Mesendoderm (in vitro differentiated cells): ENCODE measurements around the gene MUC5B.

Experiments used
- DNase-seq: peaks from one replicate; pipeline ENCODE4 v3.0.0; 2013
- H2AK5ac ChIP-seq: 2 replicates; pipeline ENCODE4 v1.6.1; 2013; ENCODE audit warnings: low read length, inconsistent platforms
- H2BK120ac ChIP-seq: 2 replicates; pipeline ENCODE4 v1.6.1; 2013; ENCODE audit warnings: low read depth, mild to moderate bottlenecking, low read length, moderate library complexity, mixed read lengths
- H2BK15ac ChIP-seq: replicated peaks from 2 replicates; pipeline ENCODE4 v1.6.1; 2013; ENCODE audit warnings: low read depth, mild to moderate bottlenecking, moderate library complexity
- H2BK5ac ChIP-seq: 2 replicates; pipeline ENCODE4 v1.6.1; 2013; ENCODE audit warnings: low read length, inconsistent platforms
- H3K18ac ChIP-seq: 2 replicates; pipeline ENCODE4 v1.6.1; 2013; ENCODE audit warnings: mild to moderate bottlenecking, low read length, mixed read lengths
- H3K23ac ChIP-seq: one replicate; pipeline ENCODE4 v1.6.1; 2013; ENCODE audit warnings: low read length
- H3K27ac ChIP-seq: 2 replicates; pipeline ENCODE4 v1.5.1; 2013; ENCODE audit warnings: low read depth, mild to moderate bottlenecking, inconsistent platforms, low read length, moderate library complexity
- H3K27me3 ChIP-seq: 2 replicates; pipeline ENCODE4 v1.6.1; 2013; ENCODE audit warnings: low read length, control low read depth, mild to moderate bottlenecking, inconsistent platforms; ENCODE audit not compliant: insufficient read depth, poor library complexity
- H3K36me3 ChIP-seq: 2 replicates; pipeline ENCODE4 v1.6.1; 2013; ENCODE audit warnings: low read length, inconsistent platforms; ENCODE audit not compliant: control insufficient read depth, insufficient read depth
- H3K4ac ChIP-seq: one replicate; pipeline ENCODE4 v1.6.1; 2013; ENCODE audit warnings: low read depth, mild to moderate bottlenecking, low read length, moderate library complexity
- H3K4me1 ChIP-seq: 2 replicates; pipeline ENCODE4 v1.6.1; 2013; ENCODE audit warnings: low read depth, low read length, inconsistent platforms; ENCODE audit not compliant: control insufficient read depth
- H3K4me2 ChIP-seq: 2 replicates; pipeline ENCODE4 v1.6.1; 2013; ENCODE audit warnings: low read length
- H3K4me3 ChIP-seq: 2 replicates; pipeline ENCODE4 v1.5.1; 2013; ENCODE audit warnings: mild to moderate bottlenecking, low read length
- H3K56ac ChIP-seq: one replicate; pipeline ENCODE4 v1.6.1; 2013; ENCODE audit warnings: low read length
- H3K79me1 ChIP-seq: 2 replicates; pipeline ENCODE4 v1.6.1; 2013; ENCODE audit warnings: low read length, inconsistent platforms
- H3K79me2 ChIP-seq: 2 replicates; pipeline ENCODE4 v1.6.1; 2013; ENCODE audit warnings: mild to moderate bottlenecking, low read length; ENCODE audit not compliant: control insufficient read depth, insufficient read depth
- H3K9ac ChIP-seq: 2 replicates; pipeline ENCODE4 v1.6.1; 2013; ENCODE audit warnings: low read length, inconsistent platforms
- H4K5ac ChIP-seq: one replicate; pipeline ENCODE4 v1.6.1; 2013; ENCODE audit warnings: low read length
- H4K8ac ChIP-seq: one replicate; pipeline ENCODE4 v1.6.1; 2013; ENCODE audit warnings: low read depth, mild to moderate bottlenecking, control low read depth, low read length, moderate library complexity
- WGBS: extraction: QIAGEN DNeasy Blood & Tissue Kit; methylation state at CpG from one replicate; pipeline ENCODE4 v1.1.7; 2013; ENCODE audit warnings: low lambda C conversion rate, missing lambda C conversion rate; ENCODE audit not compliant: insufficient coverage; ENCODE audit errors: extremely low coverage; 5-methylcytosine and 5-hydroxymethylcytosine counted together

The MUC5B gene

GRCh38 chr11:1259076-1259461, 36.2 kb downstream of the MUC5B start:
- H3K79me1 ChIP-seq: no peaks in the 10 kb centered on the region
- H3K27ac ChIP-seq: no peak overlapping the region
- H4K5ac ChIP-seq: no peak overlapping the region
- H2BK120ac ChIP-seq: no peak overlapping the region
- no peak overlapping the region for H3K56ac ChIP-seq
- no peaks in the 10 kb centered on the region for H3K27me3 ChIP-seq
- no peak overlapping the region for H4K8ac ChIP-seq
- H2BK15ac ChIP-seq: no peak overlapping the region
- no CpG with 5 or more reads among the region's 7 CpGs for WGBS
- H3K4me3 ChIP-seq: no peak overlapping the region
- H3K9ac ChIP-seq: no peak overlapping the region
- H3K23ac ChIP-seq: no peak overlapping the region
- no peak overlapping the region for H3K4me2 ChIP-seq
- H3K4ac ChIP-seq: no peak overlapping the region
- no peak overlapping the region for H2AK5ac ChIP-seq
- H3K36me3 ChIP-seq: no peaks in the 10 kb centered on the region
- H3K4me1 ChIP-seq: no peaks in the 10 kb centered on the region
- no peaks in the 10 kb centered on the region for H3K79me2 ChIP-seq
- H3K18ac ChIP-seq: no peak overlapping the region
- no peak for DNase-seq
- H2BK5ac ChIP-seq: no peak overlapping the region

GRCh38 chr11:1259561-1259960, 36.7 kb downstream of the MUC5B start:
- WGBS: no CpG with 5 or more reads among the region's 9 CpGs
- Histone ChIP-seq H3K79me2 (no peaks in the 10 kb centered on the region), H4K8ac (no peak overlapping the region), H2BK5ac (no peak overlapping the region), H3K4me3 (no peak overlapping the region), H3K4me1 (no peaks in the 10 kb centered on the region), H3K27ac (no peak overlapping the region), H2AK5ac (no peak overlapping the region), H2BK120ac (no peak overlapping the region), H3K56ac (no peak overlapping the region), H4K5ac (no peak overlapping the region), H3K4me2 (no peak overlapping the region), H3K18ac (no peak overlapping the region), H3K79me1 (no peaks in the 10 kb centered on the region), H3K36me3 (no peaks in the 10 kb centered on the region), H3K27me3 (no peaks in the 10 kb centered on the region), H3K23ac (no peak overlapping the region), H3K4ac (no peak overlapping the region), H2BK15ac (no peak overlapping the region), H3K9ac (no peak overlapping the region)
- no peak for DNase-seq

GRCh38 chr11:1260023-1260501, 37.2 kb downstream of the MUC5B start:
- Histone ChIP-seq H3K36me3 (no peaks in the 10 kb centered on the region), H3K4ac (no peak overlapping the region), H3K79me2 (no peaks in the 10 kb centered on the region), H2BK15ac (no peak overlapping the region), H3K27ac (no peak overlapping the region), H3K18ac (no peak overlapping the region), H4K5ac (no peak overlapping the region), H4K8ac (no peak overlapping the region), H3K79me1 (no peaks in the 10 kb centered on the region), H2BK5ac (no peak overlapping the region), H3K4me1 (no peaks in the 10 kb centered on the region), H3K56ac (no peak overlapping the region), H3K4me2 (no peak overlapping the region), H3K23ac (no peak overlapping the region), H3K4me3 (no peak overlapping the region), H3K9ac (no peak overlapping the region), H2BK120ac (no peak overlapping the region), H2AK5ac (no peak overlapping the region), H3K27me3 (no peaks in the 10 kb centered on the region)
- peak; percentile 22 for DNase-seq
- no CpG with 5 or more reads among the region's 10 CpGs for WGBS

- H3K9ac ChIP-seq: no peak overlapping the region
- no peak overlapping the region for H3K27ac ChIP-seq
- no peak overlapping the region for H3K4me3 ChIP-seq
- H3K4ac ChIP-seq: no peak overlapping the region
- no peak overlapping the region for H2BK120ac ChIP-seq
- no peaks in the 10 kb centered on the region for H3K79me2 ChIP-seq
- no peak overlapping the region for H3K23ac ChIP-seq
- no peaks in the 10 kb centered on the region for H3K79me1 ChIP-seq
- no peak overlapping the region for H3K56ac ChIP-seq
- H3K4me1 ChIP-seq: no peaks in the 10 kb centered on the region
- H3K27me3 ChIP-seq: no peaks in the 10 kb centered on the region
- no peak overlapping the region for H3K18ac ChIP-seq
- DNase-seq: no peak
- H2AK5ac ChIP-seq: no peak overlapping the region
- no peak overlapping the region for H4K8ac ChIP-seq
- H2BK15ac ChIP-seq: no peak overlapping the region
- H3K36me3 ChIP-seq: no peaks in the 10 kb centered on the region
- no peak overlapping the region for H4K5ac ChIP-seq
- H3K4me2 ChIP-seq: no peak overlapping the region
- WGBS: no CpG with 5 or more reads among the region's 17 CpGs
- no peak overlapping the region for H2BK5ac ChIP-seq
Measured at GRCh38 chr11:1260620-1261019, 37.8 kb downstream of the MUC5B start.

GRCh38 chr11:1261241-1262071, 38.6 kb downstream of the MUC5B start:
- Histone ChIP-seq H2BK5ac (no peak overlapping the region), H3K79me1 (no peaks in the 10 kb centered on the region), H3K23ac (no peak overlapping the region), H3K27me3 (no peaks in the 10 kb centered on the region), H3K9ac (no peak overlapping the region), H4K5ac (no peak overlapping the region), H3K4me3 (no peak overlapping the region), H3K36me3 (no peaks in the 10 kb centered on the region), H3K4me2 (no peak overlapping the region), H3K4ac (no peak overlapping the region), H3K27ac (no peak overlapping the region), H3K79me2 (no peaks in the 10 kb centered on the region), H4K8ac (no peak overlapping the region), H2BK120ac (no peak overlapping the region), H3K4me1 (no peaks in the 10 kb centered on the region), H3K56ac (no peak overlapping the region), H3K18ac (no peak overlapping the region), H2AK5ac (no peak overlapping the region), H2BK15ac (no peak overlapping the region)
- DNase-seq: no peak
- no CpG with 5 or more reads among the region's 39 CpGs for WGBS
